ENCODE results near the gene HNMT. TPM values are rescaled to one million over a fixed set of nuclear protein-coding genes. Genes with fewer than 3 reads are reported as not detected.

Gene HNMT
- polyA plus RNA-seq, 1 of the 3 experiments (the other 2 are of a cell fraction): 1.8 TPM

DNA sequence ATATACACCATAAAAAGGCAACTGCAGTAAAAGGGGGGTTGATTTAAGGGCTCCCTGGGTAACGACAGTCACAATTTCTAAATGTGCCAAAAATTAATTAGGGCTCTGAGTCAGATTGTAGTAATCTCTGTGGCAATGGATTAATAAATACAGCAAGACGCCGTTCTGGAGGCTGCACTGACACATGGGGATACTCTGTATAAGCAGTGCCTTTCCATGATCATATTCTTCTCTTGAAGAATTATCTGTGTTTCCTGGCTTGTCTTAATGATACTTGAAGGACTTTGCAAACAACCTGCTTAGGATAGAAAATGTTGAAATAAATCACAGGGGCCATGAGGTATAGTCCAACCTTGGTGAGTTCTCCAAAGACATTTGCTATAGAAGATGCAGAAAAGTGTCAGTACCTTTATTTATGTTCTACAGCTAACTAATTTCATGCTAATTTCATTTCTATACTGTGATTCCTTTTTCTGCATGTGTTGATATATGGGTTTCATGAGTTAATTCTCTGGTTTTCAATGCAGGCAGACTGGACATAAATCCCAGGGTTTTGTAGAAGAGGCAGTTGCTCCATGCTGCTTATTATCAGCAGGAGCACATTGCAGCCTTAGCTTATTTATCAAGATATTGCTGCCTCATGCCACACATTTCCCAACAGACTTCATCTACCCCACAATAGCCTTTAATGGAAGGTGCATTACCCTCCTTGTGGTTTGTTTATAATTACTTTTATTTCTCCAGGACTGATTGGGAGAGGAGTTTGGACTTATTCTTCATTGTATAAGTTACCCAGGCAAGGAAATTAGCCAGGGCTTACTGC is 54.8 kb downstream of the HNMT start:
- Histone ChIP-seq H3K79me2 (ENCODE audit: insufficient read depth) (no peaks in the 10 kb centered on the region), H3K4me3 (ENCODE audit: low read depth in 2 of 2, low read length in 1 of 2) (no peak overlapping the region), H3K9ac (no peak overlapping the region), H3K36me3 (replicated peaks in 1 of 2; ENCODE audit: control insufficient read depth in 1 of 2, insufficient read depth in 2 of 2, low read length in 1 of 2) (no peaks in the 10 kb centered on the region), H4K20me1 (ENCODE audit: insufficient read depth) (no peaks in the 10 kb centered on the region), H2AFZ (ENCODE audit: low read depth) (no peak overlapping the region), H3K27ac (ENCODE audit: low read depth in 2 of 2, low read length in 1 of 2) (no peak overlapping the region), H3K27me3 (ENCODE audit: insufficient read depth) (no peaks in the 10 kb centered on the region), H3K9me3 (no peaks in the 10 kb centered on the region), H3K4me2 (no peak overlapping the region), H3K9me2 (no peaks in the 10 kb centered on the region), H3K4me1 (ENCODE audit: control insufficient read depth in 1 of 2, insufficient read depth in 2 of 2, low read depth in 1 of 2, low read length in 1 of 2) (no peaks in the 10 kb centered on the region), H3F3A (replicated peaks; ENCODE audit: insufficient read depth) (no peaks in the 10 kb centered on the region)
- CTCF ChIA-PET: interaction anchor here (0.8 kb wide), 1 partner anchor 18 kb away, joined by 4 read pairs; no protein-coding TSS in a partner anchor
- POLR2A ChIA-PET: no interaction called here
- no peak for DNase-seq
- WGBS (ENCODE audit: low lambda C conversion rate): 64% methylated on average over 3 of the region's 3 CpGs
- TF ChIP-seq TAF1 (IDR thresholded peaks at IDR 0.05; ENCODE audit: borderline replicate concordance, low read depth, low read length) (no peak), MEF2A (IDR thresholded peaks at IDR 0.05; ENCODE audit: borderline replicate concordance, low read depth) (no peak), FOXJ3 (CRISPR knock-in tag; IDR thresholded peaks at IDR 0.05) (no peak), FOXM1 (IDR thresholded peaks at IDR 0.05; ENCODE audit: low read depth) (no peak), EP300 (IDR thresholded peaks at IDR 0.05; ENCODE audit: borderline replicate concordance in 1 of 2, low read depth in 1 of 2, low read length in 1 of 2) (no peak)
- TF ChIP-seq, protein P1, sequence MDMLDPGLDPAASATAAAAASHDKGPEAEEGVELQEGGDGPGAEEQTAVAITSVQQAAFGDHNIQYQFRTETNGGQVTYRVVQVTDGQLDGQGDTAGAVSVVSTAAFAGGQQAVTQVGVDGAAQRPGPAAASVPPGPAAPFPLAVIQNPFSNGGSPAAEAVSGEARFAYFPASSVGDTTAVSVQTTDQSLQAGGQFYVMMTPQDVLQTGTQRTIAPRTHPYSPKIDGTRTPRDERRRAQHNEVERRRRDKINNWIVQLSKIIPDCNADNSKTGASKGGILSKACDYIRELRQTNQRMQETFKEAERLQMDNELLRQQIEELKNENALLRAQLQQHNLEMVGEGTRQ (IDR thresholded peaks at IDR 0.05; ENCODE audit: borderline replicate concordance, low read depth, low read length): no peak

DNA sequence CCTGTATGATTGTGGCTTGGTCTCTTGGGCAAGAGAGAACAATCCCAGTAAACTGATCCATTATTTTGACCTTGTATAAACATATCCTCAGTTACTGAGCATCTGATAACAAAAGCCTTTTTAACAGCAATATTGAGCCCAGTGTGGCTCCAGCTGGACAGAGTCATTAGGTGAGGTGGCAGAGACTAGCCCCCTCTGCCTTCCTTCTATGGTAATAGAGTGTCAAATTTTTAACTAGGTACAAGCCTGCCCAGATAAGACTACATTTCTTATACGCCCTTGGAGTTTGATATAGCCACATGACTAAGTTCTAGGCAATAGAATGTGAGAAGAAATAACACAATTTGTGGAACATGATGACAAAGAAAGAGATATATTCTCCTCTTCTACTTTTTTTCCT is 56.2 kb downstream of the HNMT start:
- TF ChIP-seq FOSL2 (IDR thresholded peaks at IDR 0.05; ENCODE audit: borderline replicate concordance, low read depth) (no peak), CHD2 (IDR thresholded peaks at IDR 0.05; ENCODE audit: low read length, partially characterized antibody) (no peak), MXI1 (IDR thresholded peaks at IDR 0.05; ENCODE audit: low read depth, low read length) (no peak), RCOR1 (IDR thresholded peaks at IDR 0.05; ENCODE audit: low read length) (no peak)
- no peaks in the 10 kb centered on the region for H3K9me3 ChIP-seq
- no peaks in the 10 kb centered on the region for H3K4me1 ChIP-seq (ENCODE audit: control insufficient read depth in 1 of 2, insufficient read depth in 2 of 2, low read depth in 1 of 2, low read length in 1 of 2)
- H3K4me3 ChIP-seq (ENCODE audit: low read depth in 2 of 2, low read length in 1 of 2): no peak overlapping the region
- CTCF ChIA-PET: no interaction called here
- H3K79me2 ChIP-seq (ENCODE audit: insufficient read depth): no peaks in the 10 kb centered on the region
- H3F3A ChIP-seq (replicated peaks; ENCODE audit: insufficient read depth): no peaks in the 10 kb centered on the region
- no peak for DNase-seq
- POLR2A ChIA-PET: no interaction called here
- WGBS (ENCODE audit: low lambda C conversion rate): 90% methylated on average over 1 of the region's 1 CpG
- no peak overlapping the region for H3K27ac ChIP-seq (ENCODE audit: low read depth in 2 of 2, low read length in 1 of 2)
- H3K4me2 ChIP-seq: no peak overlapping the region
- no peak overlapping the region for H2AFZ ChIP-seq (ENCODE audit: low read depth)
- H3K9me2 ChIP-seq: no peaks in the 10 kb centered on the region
- no peaks in the 10 kb centered on the region for H4K20me1 ChIP-seq (ENCODE audit: insufficient read depth)
- H3K9ac ChIP-seq: no peak overlapping the region
- no peaks in the 10 kb centered on the region for H3K36me3 ChIP-seq (replicated peaks in 1 of 2; ENCODE audit: control insufficient read depth in 1 of 2, insufficient read depth in 2 of 2, low read length in 1 of 2)
- no peaks in the 10 kb centered on the region for H3K27me3 ChIP-seq (ENCODE audit: insufficient read depth)

DNA sequence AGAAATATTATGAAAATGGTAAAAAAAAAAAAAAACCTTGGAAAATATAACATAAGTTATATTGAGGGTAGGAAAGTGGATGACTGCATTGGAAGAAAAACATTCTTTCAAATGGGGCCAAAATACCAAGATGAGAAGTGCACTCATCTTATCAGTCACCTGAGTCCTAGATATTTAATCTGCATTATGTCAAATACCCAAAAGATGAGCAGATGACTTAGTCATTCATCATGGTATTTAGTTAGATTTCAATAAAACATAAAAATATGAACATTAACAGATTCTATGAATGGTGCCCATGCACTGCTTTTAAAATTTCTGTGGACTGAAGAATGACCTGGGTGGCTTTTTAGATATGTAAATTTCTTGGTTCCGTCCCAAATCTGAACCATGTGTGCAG is 56.9 kb downstream of the HNMT start:
- Histone ChIP-seq H3K9me3 (no peaks in the 10 kb centered on the region), H3K79me2 (ENCODE audit: insufficient read depth) (no peaks in the 10 kb centered on the region), H3K9ac (no peak overlapping the region), H3K4me2 (no peak overlapping the region), H4K20me1 (ENCODE audit: insufficient read depth) (no peaks in the 10 kb centered on the region), H3K9me2 (no peaks in the 10 kb centered on the region), H3K4me1 (ENCODE audit: control insufficient read depth in 1 of 2, insufficient read depth in 2 of 2, low read depth in 1 of 2, low read length in 1 of 2) (no peaks in the 10 kb centered on the region), H3K36me3 (replicated peaks in 1 of 2; ENCODE audit: control insufficient read depth in 1 of 2, insufficient read depth in 2 of 2, low read length in 1 of 2) (no peaks in the 10 kb centered on the region), H3K27ac (ENCODE audit: low read depth in 2 of 2, low read length in 1 of 2) (no peak overlapping the region), H2AFZ (ENCODE audit: low read depth) (no peak overlapping the region), H3K4me3 (ENCODE audit: low read depth in 2 of 2, low read length in 1 of 2) (no peak overlapping the region), H3K27me3 (ENCODE audit: insufficient read depth) (no peaks in the 10 kb centered on the region), H3F3A (replicated peaks; ENCODE audit: insufficient read depth) (no peaks in the 10 kb centered on the region)
- DNase-seq: no peak
- CTCF ChIA-PET: no interaction called here
- TF ChIP-seq MEF2A (IDR thresholded peaks at IDR 0.05; ENCODE audit: borderline replicate concordance, low read depth) (no peak), RAD21 (IDR thresholded peaks at IDR 0.05; ENCODE audit: low read length) (no peak), TEAD4 (IDR thresholded peaks at IDR 0.05; ENCODE audit: borderline replicate concordance, insufficient read depth) (no peak), RCOR1 (IDR thresholded peaks at IDR 0.05; ENCODE audit: low read length) (no peak)
- POLR2A ChIA-PET: no interaction called here
- 50% methylated on average over 1 of the region's 1 CpG for WGBS (ENCODE audit: low lambda C conversion rate)

Data from SK-N-SH (cell line).